ENCODE results near the gene CBLB. TPM values are rescaled to one million over a fixed set of nuclear protein-coding genes. Genes with fewer than 3 reads are reported as not detected.

The CBLB gene
- total and polyA plus RNA-seq, 8 donors = 5.3 to 23.3 (median 10.4) TPM

- H3K4me1 ChIP-seq = peaks cover 0 to 11% (median 10%) of the 10 kb centered on the region in 3 donors
- H3K36me3 ChIP-seq = no peaks in the 10 kb centered on the region
- 67 to 71% methylated on average over 4 of the region's 4 CpGs for WGBS, 2 donors
- ATAC-seq (no peak), FAIRE-seq (no peak), DNase-seq (no peak)
- no peak overlapping the region for H3K4me3 ChIP-seq
- no peak for TF ChIP-seq CTCF (IDR thresholded peaks at IDR 0.05)
- no peaks in the 10 kb centered on the region for H3K9me3 ChIP-seq
- intact Hi-C loops (cut with DNase I) = no loop called here
- H3K27me3 ChIP-seq = no peaks in the 10 kb centered on the region
- no peak overlapping the region for H3K27ac ChIP-seq
Observed at GRCh38 chr3:105832644-105833043, 36.2 kb downstream of the CBLB start.

GRCh38 chr3:105830836-105831235 lies 38.0 kb downstream of the CBLB start:
- H3K4me1 ChIP-seq = peaks cover 0 to 7% (median 6%) of the 10 kb centered on the region in 3 donors
- intact Hi-C loops (cut with DNase I) = no loop called here
- no peak for ATAC-seq
- H3K4me3 ChIP-seq = no peak overlapping the region
- no peak overlapping the region for H3K27ac ChIP-seq
- FAIRE-seq = no peak
- H3K36me3 ChIP-seq = no peaks in the 10 kb centered on the region
- DNase-seq = no peak
- H3K9me3 ChIP-seq = no peaks in the 10 kb centered on the region
- TF ChIP-seq CTCF (IDR thresholded peaks at IDR 0.05) = no peak
- WGBS, 2 donors = 92 to 93% methylated on average over 2 of the region's 2 CpGs
- H3K27me3 ChIP-seq = no peaks in the 10 kb centered on the region

- FAIRE-seq (peak; percentile 59), ATAC-seq (no peak), DNase-seq (no peak)
- no peak for TF ChIP-seq CTCF (IDR thresholded peaks at IDR 0.05)
- no peaks in the 10 kb centered on the region for H3K9me3 ChIP-seq
- WGBS, 2 donors = 87 to 91% methylated on average over 4 of the region's 4 CpGs
- no peaks in the 10 kb centered on the region for H3K36me3 ChIP-seq
- H3K27me3 ChIP-seq = no peaks in the 10 kb centered on the region
- no peak overlapping the region for H3K4me3 ChIP-seq
- intact Hi-C loops (cut with DNase I) = no loop called here
- H3K27ac ChIP-seq = no peak overlapping the region
- H3K4me1 ChIP-seq = no peaks in the 10 kb centered on the region
Observed at GRCh38 chr3:105829871-105830622, 38.8 kb downstream of the CBLB start.

- Histone ChIP-seq H3K36me3 (no peaks in the 10 kb centered on the region), H3K27ac (no peak overlapping the region), H3K9me3 (no peaks in the 10 kb centered on the region), H3K4me1 (no peaks in the 10 kb centered on the region), H3K27me3 (no peaks in the 10 kb centered on the region), H3K4me3 (no peak overlapping the region)
- ATAC-seq (no peak), DNase-seq (no peak), FAIRE-seq (no peak)
- no peak for TF ChIP-seq CTCF (IDR thresholded peaks at IDR 0.05)
- WGBS, 2 donors = 78 to 79% methylated on average over 4 of the region's 4 CpGs
- intact Hi-C loops (cut with DNase I) = no loop called here
Observed at GRCh38 chr3:105829229-105829628, 39.6 kb downstream of the CBLB start.

GRCh38 chr3:105828703-105829102 lies 40.1 kb downstream of the CBLB start:
- Histone ChIP-seq H3K27ac (no peak overlapping the region), H3K4me3 (no peak overlapping the region), H3K36me3 (no peaks in the 10 kb centered on the region), H3K4me1 (peaks cover 0 to under 1% (median 0%) of the 10 kb centered on the region in 3 donors), H3K9me3 (no peaks in the 10 kb centered on the region), H3K27me3 (no peaks in the 10 kb centered on the region)
- no peak for TF ChIP-seq CTCF (IDR thresholded peaks at IDR 0.05)
- intact Hi-C loops (cut with DNase I) = no loop called here
- no peak for DNase-seq
- 59 to 61% methylated on average over 2 of the region's 2 CpGs for WGBS, 2 donors
- peak; percentile 17 for FAIRE-seq
- ATAC-seq = no peak
